Measurements from ENCODE around the gene TRABD2A. TPM values are rescaled to one million over a fixed set of nuclear protein-coding genes. Genes with fewer than 3 reads are reported as not detected.

TRABD2A gene
- total RNA-seq, 1 experiment from 2014 or later = 4.6 TPM

- no TSS peak for BruUV-seq (replicated peaks)
- Histone ChIP-seq H3K4me3 (replicated peaks in 1 of 2; ENCODE audit: low read depth in 1 of 2, low read length in 2 of 2) (no peak overlapping the region), H3K9ac (ENCODE audit: low read length) (no peak overlapping the region), H3K4me2 (ENCODE audit: low read length) (no peak overlapping the region), H4K20me1 (ENCODE audit: insufficient read depth) (no peaks in the 10 kb centered on the region), H2AFZ (ENCODE audit: low read depth, low read length, poor library complexity, severe bottlenecking) (no peak overlapping the region), H3K79me2 (ENCODE audit: insufficient read depth, low read length) (peaks cover 15% of the 10 kb centered on the region), H3K27me3 (ENCODE audit: insufficient read depth, low read length) (no peaks in the 10 kb centered on the region), H3K9me2 (ENCODE audit: insufficient read depth) (no peaks in the 10 kb centered on the region), H3K9me3 (ENCODE audit: control insufficient read depth in 1 of 2, insufficient read depth in 1 of 2, low read depth in 1 of 2, low read length in 2 of 2) (no peaks in the 10 kb centered on the region), H3K36me3 (ENCODE audit: control insufficient read depth in 1 of 2, insufficient read depth in 2 of 2, low read length in 2 of 2) (peaks cover 3 to 9% of the 10 kb centered on the region in 2 experiments; a peak in 3 of 4 replicates), H3K27ac (ENCODE audit: low read depth, low read length) (no peak overlapping the region), H3K4me1 (ENCODE audit: control insufficient read depth in 1 of 2, insufficient read depth in 2 of 2, low read length in 2 of 2) (peaks cover 8 to 32% of the 10 kb centered on the region in 2 experiments)
- ATAC-seq = no peak
- DNase-seq (ENCODE audit: low read depth, low spot score) = no peak
- TF ChIP-seq TCF7L2 (IDR thresholded peaks at IDR 0.05; ENCODE audit: borderline replicate concordance, extremely low read depth, insufficient read depth, insufficient read length) (no peak), REST (IDR thresholded peaks at IDR 0.05; ENCODE audit: low read depth) (no peak), SP1 (IDR thresholded peaks at IDR 0.05; ENCODE audit: low read depth) (no peak), EGR1 (IDR thresholded peaks at IDR 0.05; ENCODE audit: low read depth) (no peak), CEBPB (IDR thresholded peaks at IDR 0.05; ENCODE audit: low read depth) (no peak), ZFX (IDR thresholded peaks at IDR 0.05) (no peak), SIN3A (IDR thresholded peaks at IDR 0.05; ENCODE audit: low read depth) (no peak), JUND (IDR thresholded peaks at IDR 0.05) (no peak)
- intact Hi-C loops (cut with micrococcal nuclease) = no loop called here
- ChIA-PET RAD21 (ENCODE audit: low non-redundant PET in 1 of 2, low total read pairs in 2 of 2, uncharacterized antibody in 2 of 2, unreplicated experiment in 2 of 2) (no interaction called here), CTCF (interaction anchor here (1.1 kb wide), 1 partner anchor 20 kb away, joined by 3 read pairs; no protein-coding TSS in a partner anchor), POLR2A (interaction anchor here (1.8 kb wide), 1 partner anchor 9 kb away, joined by 5 read pairs; no protein-coding TSS in a partner anchor)
Observed at GRCh38 chr2:84902526-84902925, 21.6 kb upstream of the TRABD2A start.
